Ureter (tissue), 1 donor: ENCODE results near the gene TTC5. TPM values are rescaled to one million over a fixed set of nuclear protein-coding genes. Genes with fewer than 3 reads are reported as not detected.
"Not testable (repeated sequence)": the region's sequence is repeated elsewhere in the genome, so short reads cannot be mapped to it uniquely, and the experiment has no call there.

Experiments used
- DNase-seq: peaks from one replicate; pipeline ENCODE4 v3.0.0-alpha.2; 2020; ENCODE audit warnings: low spot score
- total RNA-seq: library from RNA; stranded (reverse); gene quantifications from one replicate; pipeline ENCODE4 v1.2.4, GENCODE V29; 2023
- donor health status: DM: yes; HTN: yes; CAD: no.

Gene TTC5
- total RNA-seq, 1 donor from 2014 or later = 26.6 TPM

DNA sequence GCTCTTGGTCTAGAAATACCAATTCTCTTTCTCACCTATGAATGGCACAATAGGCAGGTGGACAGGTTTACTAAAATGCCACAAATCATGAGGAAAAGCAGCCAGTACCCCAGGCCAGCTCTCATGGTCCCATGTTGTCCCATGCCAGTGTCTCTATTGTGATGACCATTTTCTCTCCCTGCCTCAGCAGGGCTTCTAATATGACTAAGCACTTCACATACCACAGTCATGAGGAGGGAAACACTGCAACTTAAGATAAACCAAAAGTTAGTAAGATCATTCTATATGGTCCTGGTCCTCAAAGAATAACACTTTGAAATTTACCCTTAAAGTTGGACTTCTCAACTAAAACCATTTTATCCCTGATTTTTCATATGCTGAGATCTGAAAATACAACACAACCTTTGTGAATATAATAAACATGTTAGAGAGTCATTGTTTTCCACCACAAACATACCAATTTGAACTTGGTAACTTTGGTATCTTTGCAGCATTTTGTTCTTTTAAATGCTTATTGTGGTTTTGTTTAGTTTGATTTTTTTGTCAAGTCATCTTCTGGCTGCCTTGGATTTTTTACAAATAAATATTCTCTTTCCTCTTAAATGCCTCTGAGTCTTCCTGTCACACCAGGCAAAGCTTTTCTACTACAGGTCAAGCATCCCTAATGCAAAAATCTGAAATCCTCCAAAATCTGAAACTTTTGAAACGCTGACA lies 3.6 kb downstream of the TTC5 start:
- no peak for DNase-seq

DNA sequence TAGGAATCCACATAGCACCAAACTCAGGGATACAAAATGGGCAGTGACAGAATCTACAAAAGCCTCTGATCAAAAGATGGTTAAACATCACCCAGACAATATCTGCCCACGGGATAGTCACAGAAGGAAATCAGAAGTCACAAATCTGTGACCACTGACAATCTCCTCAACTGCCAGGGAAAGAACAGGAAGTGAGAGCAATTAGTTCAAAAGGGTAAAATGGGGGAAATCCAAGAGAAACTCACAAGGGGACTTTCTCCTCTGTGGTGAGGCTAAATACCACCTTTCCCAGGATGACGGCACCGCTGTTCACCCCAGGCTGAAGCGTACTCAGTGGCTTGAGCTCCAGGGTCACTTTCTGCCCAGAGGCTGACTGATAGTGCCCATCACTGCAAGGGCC lies 10.7 kb downstream of the TTC5 start:
- DNase-seq = no peak

GRCh38 chr14:20294636-20295035 lies 11.1 kb downstream of the TTC5 start:
- no peak for DNase-seq

- DNase-seq = not testable (repeated sequence)
Measured at GRCh38 chr14:20281998-20282397, 23.8 kb downstream of the TTC5 start.

GRCh38 chr14:20280265-20280664 lies 25.5 kb downstream of the TTC5 start:
- peak; percentile 60 for DNase-seq

- DNase-seq = no peak
Measured at GRCh38 chr14:20278414-20278813, 27.3 kb downstream of the TTC5 start.

- DNase-seq = no peak
Measured at GRCh38 chr14:20277409-20277808, 28.3 kb downstream of the TTC5 start.

DNA sequence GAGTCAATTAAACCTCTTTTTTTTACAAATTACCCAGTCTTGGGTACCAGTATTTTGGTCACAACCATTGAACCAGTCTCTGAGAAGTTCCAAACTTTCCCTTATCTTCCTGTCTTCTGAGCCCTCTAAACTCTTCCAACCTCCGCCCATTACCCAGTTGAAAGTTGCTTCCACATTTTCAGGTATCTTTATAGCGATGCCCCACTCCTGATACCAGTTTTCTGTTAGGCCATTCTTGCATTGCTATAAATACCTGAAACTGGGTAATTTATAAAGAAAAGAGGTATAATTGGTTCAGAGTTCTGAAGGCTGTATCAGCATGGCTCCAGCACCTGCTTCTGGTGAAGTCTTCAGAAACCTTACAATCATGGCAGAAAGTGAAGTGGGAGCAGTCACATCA lies 31.7 kb downstream of the TTC5 start:
- no peak for DNase-seq

GRCh38 chr14:20264361-20264760 lies 41.4 kb downstream of the TTC5 start:
- not testable (repeated sequence) for DNase-seq

DNA sequence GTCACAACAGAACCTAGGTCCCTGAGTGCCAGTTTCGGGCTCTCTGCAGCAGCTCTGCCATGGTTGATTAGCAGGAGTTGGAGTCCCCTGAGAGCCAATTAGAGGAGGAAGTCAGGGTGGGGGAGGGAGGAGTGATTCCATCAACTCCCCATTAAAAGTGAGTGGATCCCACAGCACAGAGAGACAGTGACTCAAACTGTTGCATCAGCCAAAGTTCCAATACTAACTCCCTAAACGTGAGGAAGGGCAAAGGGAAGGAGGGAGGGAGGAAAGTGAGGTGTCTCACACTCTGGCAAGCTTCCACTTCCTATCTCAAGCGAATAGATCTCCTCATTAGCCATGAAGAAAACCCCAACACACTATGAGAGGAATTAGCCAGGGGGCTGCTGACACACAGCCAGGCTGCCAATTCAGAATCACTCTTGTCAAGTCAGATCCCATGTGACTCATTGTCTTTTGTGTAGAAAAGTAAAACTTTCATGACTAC lies 43.1 kb downstream of the TTC5 start:
- no peak for DNase-seq

DNA sequence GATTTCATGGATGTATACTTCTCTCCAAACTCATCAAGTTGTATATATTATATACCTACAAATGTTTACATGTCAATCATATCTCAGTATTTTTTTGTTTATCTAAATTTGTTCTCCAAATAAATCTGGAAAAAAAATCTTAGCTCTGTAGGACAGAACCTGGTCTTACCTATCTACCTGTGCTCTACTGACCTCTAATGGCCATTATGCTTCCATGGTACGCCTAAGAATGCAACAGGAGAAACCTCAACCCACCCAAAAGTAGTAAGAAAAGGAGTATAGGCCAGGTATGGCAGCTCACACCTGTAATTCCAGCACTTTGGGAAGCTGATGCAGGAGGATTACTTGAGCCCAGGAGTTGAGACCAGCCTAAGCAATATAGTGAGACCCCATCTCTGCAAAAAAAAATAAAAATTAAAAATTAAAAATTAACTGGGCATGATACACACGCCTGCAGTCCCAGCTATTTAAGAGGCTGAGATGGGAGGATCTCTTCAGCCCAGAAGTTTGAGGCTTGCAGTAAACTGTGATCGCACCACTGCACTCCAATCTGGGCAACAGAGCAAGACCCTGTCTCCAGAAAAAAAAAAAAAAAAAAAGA lies 58.0 kb downstream of the TTC5 start:
- no peak for DNase-seq

Other genes with a start within 250 kb of the TTC5 start
- gene OR4L1, start 245.9 kb downstream of the TTC5 start, total RNA-seq = not detected
- gene OR4K17, start 195.2 kb downstream of the TTC5 start, total RNA-seq = not detected
- not detected for gene OR4N5, start 167.1 kb downstream of the TTC5 start, total RNA-seq
- not detected for gene OR11G2, start 115.1 kb downstream of the TTC5 start, total RNA-seq
- gene OR11H6, start 82.2 kb downstream of the TTC5 start, total RNA-seq = not detected
- not detected for gene OR11H7, start 77.0 kb downstream of the TTC5 start, total RNA-seq
- not detected for gene OR11H4, start 66.7 kb downstream of the TTC5 start, total RNA-seq
- 38.3 TPM for gene CCNB1IP1, start 27.3 kb upstream of the TTC5 start, total RNA-seq
- gene PARP2, start 37.7 kb upstream of the TTC5 start, total RNA-seq = 20.6 TPM
- gene TEP1, start 107.5 kb upstream of the TTC5 start, total RNA-seq = 38.7 TPM
- gene KLHL33, start 130.2 kb upstream of the TTC5 start, total RNA-seq = 0.26 TPM
- 39.7 TPM for gene OSGEP, start 148.9 kb upstream of the TTC5 start, total RNA-seq
- gene APEX1, start 149.3 kb upstream of the TTC5 start, total RNA-seq = 169 TPM
- 36.8 TPM for gene PIP4P1, start 155.5 kb upstream of the TTC5 start, total RNA-seq
- gene PNP, start 163.5 kb upstream of the TTC5 start, total RNA-seq = 23.8 TPM
- gene RNASE10, start 199.6 kb upstream of the TTC5 start, total RNA-seq = 0.65 TPM